ENCODE data around the gene OVCA2.

DNA sequence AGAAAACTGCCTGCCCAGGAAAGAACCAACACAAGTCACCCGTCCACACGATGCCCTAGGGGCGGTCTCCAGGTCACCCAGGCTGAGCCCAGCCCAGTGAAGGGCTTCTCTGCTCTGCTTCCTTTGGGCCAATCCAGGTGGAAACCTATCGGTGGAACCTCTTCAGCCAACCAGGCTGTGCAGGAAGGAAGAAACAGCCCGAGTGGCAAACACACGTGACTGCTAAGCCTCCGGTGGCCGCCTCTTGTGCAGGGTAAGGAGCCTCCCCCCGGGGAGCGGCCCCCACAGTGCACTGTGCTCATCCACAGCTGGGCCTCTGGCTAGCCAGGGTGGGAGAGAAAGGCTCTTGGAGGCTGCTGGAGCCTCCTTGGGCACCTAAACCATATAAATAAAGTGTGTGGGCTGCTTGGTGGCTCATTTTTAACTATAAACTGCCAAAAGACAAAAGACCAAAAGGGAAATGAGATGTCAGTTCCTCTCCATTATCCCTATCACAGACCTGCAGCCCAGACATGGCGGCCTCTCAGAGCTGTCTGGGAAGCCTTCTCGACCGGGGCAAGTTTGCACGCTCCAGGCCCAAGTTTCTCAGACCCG is 19.1 kb upstream of the OVCA2 start:
- TF ChIP-seq EGR1 (IDR thresholded peaks at IDR 0.05; ENCODE audit: low read depth): no peak
- no peak for TF ChIP-seq CTCF (IDR thresholded peaks at IDR 0.05 in 2 of 3, conservative IDR thresholded peaks at IDR 0.05 in 1 of 3; ENCODE audit: borderline replicate concordance in 1 of 3, insufficient read depth in 1 of 3, low read depth in 2 of 3, low read length in 2 of 3)
- TF ChIP-seq POLR2AphosphoS5 (IDR thresholded peaks at IDR 0.05; ENCODE audit: low read depth, low read length): no peak
- no peak for TF ChIP-seq POLR2A (IDR thresholded peaks at IDR 0.05; ENCODE audit: borderline replicate concordance, extremely low read depth, insufficient read depth, insufficient read length)
- TF ChIP-seq ELF1 (IDR thresholded peaks at IDR 0.05; ENCODE audit: borderline replicate concordance, low read depth): no peak
- TF ChIP-seq FOSL1 (IDR thresholded peaks at IDR 0.05; ENCODE audit: low read depth): no peak
- no peak for TF ChIP-seq EZH2 (IDR thresholded peaks at IDR 0.05)
- no peak for TF ChIP-seq ZBTB33 (IDR thresholded peaks at IDR 0.05; ENCODE audit: extremely low read depth, insufficient replicate concordance, low read length)
- TF ChIP-seq CBX3 (IDR thresholded peaks at IDR 0.05; ENCODE audit: low read depth): no peak
- TF ChIP-seq YY1 (IDR thresholded peaks at IDR 0.05; ENCODE audit: extremely low read depth, insufficient replicate concordance, low read depth, low read length): no peak
- no peak for TF ChIP-seq ZFX (IDR thresholded peaks at IDR 0.05)
- no peak for TF ChIP-seq JUND (IDR thresholded peaks at IDR 0.05)

All from HCT116 (cell line).